IPS DF 6.9 (cell line): ENCODE data around the gene KRT14.
"Not testable (repeated sequence)": the region's sequence is repeated elsewhere in the genome, so short reads cannot be mapped to it uniquely, and the experiment has no call there.

Experiments
- DNase-seq: peaks from one replicate; pipeline ENCODE4 v3.0.0-alpha.2; 2013; ENCODE audit warnings: low read depth, low spot score
- H3K27ac ChIP-seq: one replicate; pipeline ENCODE4 v1.5.1; 2013; ENCODE audit warnings: low read length, control low read depth
- H3K27me3 ChIP-seq: 2 replicates; pipeline ENCODE4 v1.6.1; 2013; ENCODE audit warnings: mild to moderate bottlenecking, low read length; ENCODE audit not compliant: control insufficient read depth, insufficient read depth
- H3K36me3 ChIP-seq: 2 replicates; pipeline ENCODE4 v1.6.1; 2013; ENCODE audit warnings: low read length; ENCODE audit not compliant: control insufficient read depth, insufficient read depth
- H3K4me1 ChIP-seq: 2 replicates; pipeline ENCODE4 v1.6.1; 2013; ENCODE audit warnings: low read length; ENCODE audit not compliant: control insufficient read depth, insufficient read depth
- H3K4me3 ChIP-seq: 2 replicates; pipeline ENCODE4 v1.5.1; 2013; ENCODE audit warnings: mild to moderate bottlenecking, low read length
- H3K9me3 ChIP-seq: 2 replicates; pipeline ENCODE4 v1.6.1; 2013; ENCODE audit warnings: low read length, inconsistent platforms; ENCODE audit not compliant: control insufficient read depth, insufficient read depth
- WGBS: extraction: QIAGEN DNeasy Blood & Tissue Kit; methylation state at CpG from one replicate; pipeline ENCODE4 v1.1.7; 2013; ENCODE audit warnings: mixed read lengths, missing lambda C conversion rate; ENCODE audit not compliant: insufficient read length, insufficient coverage; 5-methylcytosine and 5-hydroxymethylcytosine counted together

KRT14 gene

DNA sequence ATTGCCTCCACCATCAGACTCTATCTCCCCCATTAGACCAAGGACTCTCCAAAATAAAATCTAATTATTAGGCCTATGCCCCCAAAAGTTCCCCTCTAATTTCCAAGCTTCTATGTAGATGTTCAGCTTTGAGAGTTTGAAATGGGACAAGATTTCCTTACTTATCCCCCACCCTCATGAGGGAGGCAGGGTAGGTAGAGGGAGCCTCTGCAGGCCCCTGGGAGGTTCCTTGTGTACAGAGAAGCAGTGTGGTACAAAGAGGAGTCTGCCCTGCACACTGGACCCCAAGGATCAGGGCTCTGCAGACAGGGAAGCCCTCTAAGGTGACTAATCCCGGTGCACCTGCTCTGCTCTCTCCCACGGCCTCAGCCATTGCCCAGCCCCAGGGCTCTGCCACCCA lies 35.2 kb upstream of the KRT14 start:
- no peaks in the 10 kb centered on the region for H3K27me3 ChIP-seq
- no peak overlapping the region for H3K27ac ChIP-seq
- WGBS, result no CpG with 5 or more reads among the region's 2 CpGs
- H3K36me3 ChIP-seq, result no peaks in the 10 kb centered on the region
- no peak overlapping the region for H3K4me3 ChIP-seq
- H3K9me3 ChIP-seq, result no peaks in the 10 kb centered on the region
- no peaks in the 10 kb centered on the region; the same call in 1 of the 2 replicates for H3K4me1 ChIP-seq
- no peak for DNase-seq

DNA sequence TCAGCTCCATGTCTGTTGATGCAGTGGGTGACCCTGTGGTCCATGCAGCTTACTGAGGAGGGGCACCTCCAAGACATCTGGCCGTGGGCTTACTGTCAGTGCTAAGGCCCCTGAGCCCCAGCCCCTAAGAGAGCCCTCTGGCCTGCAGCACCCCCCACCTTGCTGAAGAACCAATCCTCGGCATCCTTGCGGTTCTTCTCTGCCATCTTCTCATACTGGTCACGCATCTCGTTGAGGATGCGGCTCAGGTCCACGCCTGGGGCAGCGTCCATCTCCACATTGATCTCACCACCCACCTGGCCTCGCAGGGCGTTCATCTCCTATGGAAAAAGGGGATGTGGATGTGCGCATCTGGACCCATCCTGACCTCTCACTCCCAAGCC lies 34.7 kb upstream of the KRT14 start:
- H3K9me3 ChIP-seq, H3K36me3 ChIP-seq, DNase-seq, H3K27me3 ChIP-seq, H3K4me3 ChIP-seq, H3K27ac ChIP-seq, H3K4me1 ChIP-seq: not testable (repeated sequence)
- no CpG with 5 or more reads among the region's 11 CpGs for WGBS

DNA sequence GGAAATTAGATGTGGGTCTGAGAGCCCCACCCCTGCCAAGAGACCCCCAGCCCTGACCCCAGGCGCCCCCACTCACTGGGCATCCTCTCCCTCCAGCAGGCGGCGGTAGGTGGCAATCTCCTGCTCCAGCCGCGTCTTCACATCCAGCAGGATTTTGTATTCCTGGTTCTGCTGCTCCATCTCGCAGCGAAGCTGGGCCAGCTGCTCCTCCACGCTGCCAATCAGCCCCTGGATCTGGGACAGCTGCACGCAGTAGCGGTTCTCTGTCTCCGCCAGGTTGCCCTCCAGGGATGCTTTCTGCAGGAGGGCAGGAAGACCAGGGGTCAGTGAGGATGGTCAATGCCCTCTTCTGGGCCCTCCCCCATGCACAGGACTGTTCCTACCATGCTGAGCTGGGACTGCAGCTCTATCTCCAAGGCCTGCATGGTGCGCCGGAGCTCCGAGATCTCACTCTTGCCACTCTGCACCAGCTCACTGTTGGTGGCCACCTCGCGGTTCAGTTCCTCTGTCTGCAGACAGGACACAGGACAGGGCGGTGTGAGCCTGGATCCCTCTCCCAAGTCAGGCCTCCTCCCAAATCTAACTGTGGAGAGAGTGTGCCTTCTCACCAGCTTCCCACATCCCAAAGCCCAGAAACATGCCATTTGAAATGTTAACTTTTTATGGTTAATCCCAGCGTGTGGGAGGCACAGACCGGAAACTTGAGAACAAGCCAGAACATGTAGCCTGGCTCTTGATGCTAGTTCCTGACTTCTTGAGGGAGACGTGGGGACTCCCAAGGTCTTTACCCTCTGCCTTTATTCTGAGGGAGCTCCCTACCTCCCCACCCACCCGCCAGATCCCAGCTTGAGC lies 34.1 kb upstream of the KRT14 start:
- no peak for DNase-seq
- H3K36me3 ChIP-seq, result no peaks in the 10 kb centered on the region
- H3K4me1 ChIP-seq, result no peaks in the 10 kb centered on the region; the same call in 1 of the 2 replicates
- no CpG with 5 or more reads among the region's 21 CpGs for WGBS
- no peak overlapping the region for H3K4me3 ChIP-seq
- no peaks in the 10 kb centered on the region for H3K27me3 ChIP-seq
- H3K27ac ChIP-seq, result no peak overlapping the region
- no peaks in the 10 kb centered on the region for H3K9me3 ChIP-seq

DNA sequence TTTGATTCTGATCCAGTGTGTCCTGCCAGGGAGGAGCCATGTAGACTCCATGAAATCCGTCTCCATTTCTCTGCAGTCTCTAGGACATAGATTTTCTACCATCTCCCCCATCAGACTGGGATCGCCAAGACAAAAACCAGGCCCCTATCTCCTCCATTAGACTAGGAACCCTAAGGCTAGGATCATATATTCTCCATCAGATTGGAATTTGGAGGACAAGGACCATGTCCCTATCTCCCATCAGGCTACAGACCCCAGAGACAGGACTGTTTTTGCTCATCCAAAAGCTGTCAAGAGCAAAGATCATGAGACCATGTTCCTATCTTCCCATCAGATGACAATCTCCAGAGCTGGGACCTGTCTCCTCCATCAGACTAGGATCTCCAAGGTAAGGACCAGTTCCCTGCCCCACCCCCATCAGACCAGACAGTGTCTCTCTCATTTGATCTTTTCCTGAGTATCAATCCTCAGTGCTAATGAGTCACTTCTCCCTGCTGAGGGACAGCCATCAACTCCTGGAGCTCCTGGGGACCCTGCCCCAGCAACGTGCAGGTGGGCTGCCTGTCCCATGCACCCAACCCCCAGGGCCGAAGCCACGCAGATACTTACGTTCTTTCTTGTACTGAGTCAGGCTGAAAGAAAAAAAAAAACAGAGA lies 33.4 kb upstream of the KRT14 start:
- no CpG with 5 or more reads among the region's 6 CpGs for WGBS
- not testable (repeated sequence) for H3K27ac ChIP-seq, H3K36me3 ChIP-seq, H3K9me3 ChIP-seq, H3K4me1 ChIP-seq, DNase-seq, H3K4me3 ChIP-seq, H3K27me3 ChIP-seq

DNA sequence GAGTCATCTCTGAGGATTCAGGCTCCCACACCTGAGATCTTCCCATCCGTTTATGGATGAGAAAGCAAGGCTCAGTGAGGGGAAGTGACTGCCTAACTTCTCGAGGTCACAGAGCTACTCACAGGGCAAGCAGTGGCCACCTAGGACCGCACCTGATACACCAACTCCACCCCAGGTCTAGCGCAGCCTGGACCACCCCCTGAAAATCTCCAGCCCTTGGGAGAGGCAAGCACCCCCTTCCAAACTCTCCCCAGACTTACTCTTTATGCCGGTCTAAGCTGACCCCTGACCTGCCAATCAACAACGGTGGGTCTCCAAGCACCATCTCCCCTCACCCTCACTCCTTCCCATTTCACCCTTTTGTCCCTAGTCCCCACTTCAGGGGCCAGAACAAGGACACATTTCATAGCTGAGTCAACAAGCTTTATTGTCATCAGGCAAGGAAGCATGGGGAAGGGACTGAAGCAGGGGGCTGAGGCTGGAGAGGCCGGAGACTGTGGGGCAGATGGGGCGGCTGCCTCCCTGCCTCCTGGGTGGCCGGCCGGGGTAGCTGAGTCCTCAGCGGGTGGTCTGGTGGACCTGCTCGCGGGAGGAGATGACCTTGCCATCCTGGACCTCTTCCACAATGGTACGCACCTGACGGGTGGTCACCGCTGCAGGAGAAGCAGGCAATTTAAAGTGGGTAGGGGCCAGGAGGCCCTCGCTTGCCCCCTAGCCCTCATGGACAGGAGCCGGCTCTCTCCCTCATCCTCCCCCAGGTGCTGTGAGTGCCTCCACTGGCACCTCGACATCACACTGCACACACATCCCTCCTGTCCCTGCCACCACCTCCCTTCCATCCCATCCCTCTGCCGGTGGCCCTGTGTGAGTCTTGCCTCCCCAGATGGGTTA lies 32.6 kb upstream of the KRT14 start:
- no peak overlapping the region for H3K27ac ChIP-seq
- no peaks in the 10 kb centered on the region for H3K36me3 ChIP-seq
- H3K4me1 ChIP-seq, result peaks cover 1% of the 10 kb centered on the region; the same call in 1 of the 2 replicates
- WGBS, result no CpG with 5 or more reads among the region's 20 CpGs
- H3K4me3 ChIP-seq, result no peak overlapping the region
- DNase-seq, result no peak
- H3K9me3 ChIP-seq, result no peaks in the 10 kb centered on the region
- no peaks in the 10 kb centered on the region for H3K27me3 ChIP-seq

DNA sequence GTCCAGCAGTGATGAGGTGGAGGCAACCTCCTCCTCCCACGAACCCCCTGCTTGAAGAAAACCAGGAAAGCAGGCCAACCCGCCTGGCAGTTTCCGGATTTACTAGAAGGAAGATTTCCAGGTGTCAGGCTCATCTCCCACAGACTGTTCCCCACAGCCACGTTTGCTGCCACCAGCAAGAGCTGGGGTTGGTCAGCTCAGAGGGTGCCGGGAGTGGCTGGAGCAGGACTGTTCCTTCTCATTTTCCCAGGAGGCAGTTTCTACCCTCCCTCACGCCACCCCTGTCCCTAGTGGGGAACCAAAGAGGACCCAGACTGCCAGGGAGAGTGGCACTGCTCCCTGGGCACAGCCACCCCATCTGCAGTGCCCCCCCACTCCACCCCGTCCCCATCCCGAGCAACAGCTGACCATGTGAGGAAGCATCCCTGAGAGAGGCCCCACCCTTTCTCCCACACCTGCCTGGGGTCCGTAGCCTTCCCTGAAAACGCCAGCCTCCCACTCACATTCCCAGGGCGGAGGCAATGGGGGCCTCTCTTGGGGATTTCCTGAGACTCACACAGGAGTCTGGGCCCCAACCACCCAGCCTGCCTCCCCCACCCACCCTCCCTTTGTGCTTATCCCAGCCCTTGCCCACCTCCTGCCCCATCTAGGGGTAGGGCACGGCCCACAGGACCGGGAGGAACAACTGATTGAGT lies 31.8 kb upstream of the KRT14 start:
- no CpG with 5 or more reads among the region's 13 CpGs for WGBS
- H3K4me1 ChIP-seq, result peaks cover 1% of the 10 kb centered on the region; the same call in 1 of the 2 replicates
- no peaks in the 10 kb centered on the region for H3K9me3 ChIP-seq
- no peaks in the 10 kb centered on the region for H3K27me3 ChIP-seq
- H3K27ac ChIP-seq, result no peak overlapping the region
- no peaks in the 10 kb centered on the region for H3K36me3 ChIP-seq
- H3K4me3 ChIP-seq, result no peak overlapping the region
- no peak for DNase-seq

DNA sequence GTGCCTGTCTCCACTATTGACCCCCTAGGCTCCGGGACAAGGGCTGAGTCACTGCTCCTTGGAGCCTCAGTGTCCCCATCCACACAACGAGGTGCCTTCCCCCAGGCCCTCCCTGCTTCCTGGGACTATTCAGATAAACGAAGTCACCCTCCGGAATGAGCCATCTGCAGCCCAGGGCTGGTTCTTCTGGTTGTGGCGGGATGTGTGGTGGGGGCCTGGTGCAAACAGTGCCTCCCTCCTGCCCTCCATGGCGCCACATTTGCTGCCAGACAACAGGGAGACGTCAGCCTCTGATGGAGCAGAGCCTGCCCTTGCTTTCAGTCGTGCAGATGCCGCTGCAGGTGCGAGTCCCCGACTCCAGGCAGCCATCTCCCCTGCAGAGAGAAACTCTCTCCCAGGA lies 31.0 kb upstream of the KRT14 start:
- no peaks in the 10 kb centered on the region for H3K36me3 ChIP-seq
- no CpG with 5 or more reads among the region's 11 CpGs for WGBS
- no peaks in the 10 kb centered on the region for H3K9me3 ChIP-seq
- peaks cover 1% of the 10 kb centered on the region; the same call in 1 of the 2 replicates for H3K4me1 ChIP-seq
- no peak overlapping the region for H3K27ac ChIP-seq
- H3K4me3 ChIP-seq, result no peak overlapping the region
- H3K27me3 ChIP-seq, result no peaks in the 10 kb centered on the region
- no peak for DNase-seq

DNA sequence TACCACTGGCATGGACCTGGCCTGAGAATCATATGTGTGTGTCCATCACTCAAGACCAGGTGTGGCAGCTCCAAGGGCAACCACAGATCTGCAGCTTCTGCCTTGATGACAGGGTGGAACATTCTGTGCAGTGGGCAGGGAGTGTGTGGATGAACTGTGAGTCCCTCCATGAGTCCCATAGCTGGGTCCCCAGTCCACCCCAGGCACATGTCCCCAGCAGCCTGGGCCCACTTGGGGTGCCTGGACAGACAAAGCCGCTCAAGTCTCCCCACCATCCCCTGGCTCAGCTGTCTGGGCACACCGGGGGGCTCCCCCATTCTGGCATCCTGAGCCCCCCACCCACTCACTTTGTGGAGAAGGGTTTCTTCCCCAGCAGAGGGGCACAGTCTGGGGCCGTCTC lies 30.4 kb upstream of the KRT14 start:
- H3K27ac ChIP-seq, result no peak overlapping the region

DNA sequence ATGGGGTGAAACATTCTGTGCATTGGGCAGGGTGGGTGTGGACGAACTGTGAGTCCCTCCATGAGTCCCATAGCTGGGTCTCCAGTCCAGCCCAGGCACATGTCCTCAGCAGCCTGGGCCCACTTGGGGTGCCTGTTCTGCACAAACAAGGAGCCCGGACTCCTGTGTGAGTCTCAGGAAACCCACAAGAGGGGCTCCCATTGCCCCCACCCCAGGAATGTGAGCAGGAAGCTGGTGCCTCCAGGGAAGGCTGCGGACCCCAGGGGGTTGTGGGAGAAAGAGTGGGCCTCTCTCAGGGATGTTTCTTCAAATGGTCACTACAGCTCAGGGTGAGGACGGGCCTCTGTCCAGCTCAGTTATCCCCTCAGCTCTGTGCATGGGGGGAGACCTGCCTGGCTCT lies 29.8 kb upstream of the KRT14 start:
- not testable (repeated sequence) for H3K36me3 ChIP-seq, H3K27me3 ChIP-seq, DNase-seq, H3K4me3 ChIP-seq, H3K27ac ChIP-seq, H3K4me1 ChIP-seq, H3K9me3 ChIP-seq
- WGBS, result no CpG with 5 or more reads among the region's 4 CpGs

More for the DNA sequence above, 30.4 kb upstream of the KRT14 start:
- WGBS, result no CpG with 5 or more reads among the region's 3 CpGs
- Histone ChIP-seq H3K4me3 (no peak overlapping the region), H3K9me3 (no peaks in the 10 kb centered on the region), H3K36me3 (no peaks in the 10 kb centered on the region), H3K27me3 (no peaks in the 10 kb centered on the region), H3K4me1 (peaks cover 1% of the 10 kb centered on the region; the same call in 1 of the 2 replicates)
- DNase-seq, result no peak

DNA sequence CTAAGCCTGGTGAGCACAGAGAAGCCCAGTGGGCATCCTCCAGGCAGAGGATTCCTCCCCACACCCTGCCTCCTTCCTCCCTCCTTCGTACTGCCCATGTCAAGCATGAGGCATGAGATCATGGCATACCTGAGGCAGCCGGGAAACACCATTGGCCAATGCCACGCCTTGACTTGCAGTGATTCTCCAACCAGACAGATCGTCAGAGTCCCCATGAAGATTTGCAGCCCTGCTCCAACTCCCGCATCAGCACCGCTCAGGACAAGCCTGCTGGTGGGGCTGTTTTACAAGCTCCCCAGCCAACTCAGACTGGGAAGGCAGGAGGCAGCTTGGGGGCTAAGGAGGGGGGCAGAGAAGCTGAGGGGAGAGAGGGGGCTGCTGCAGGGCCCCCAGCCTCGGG lies 28.8 kb upstream of the KRT14 start:
- no peaks in the 10 kb centered on the region for H3K36me3 ChIP-seq
- no peak overlapping the region for H3K4me3 ChIP-seq
- no peak for DNase-seq
- no CpG with 5 or more reads among the region's 7 CpGs for WGBS
- peaks cover 1% of the 10 kb centered on the region; the same call in 1 of the 2 replicates for H3K4me1 ChIP-seq
- H3K9me3 ChIP-seq, result no peaks in the 10 kb centered on the region
- no peaks in the 10 kb centered on the region for H3K27me3 ChIP-seq
- H3K27ac ChIP-seq, result no peak overlapping the region
